ENCODE data around the gene MS4A18.

MS4A18 gene

GRCh38 chr11:60769273-60769672, 44.8 kb downstream of the MS4A18 start:
- no peak for DNase-seq

GRCh38 chr11:60769811-60770210, 45.3 kb downstream of the MS4A18 start:
- DNase-seq = no peak

- DNase-seq = no peak
Observed at GRCh38 chr11:60771146-60771545, 46.6 kb downstream of the MS4A18 start.

GRCh38 chr11:60771879-60772525, 47.5 kb downstream of the MS4A18 start:
- no peak for DNase-seq

- DNase-seq = no peak
Observed at GRCh38 chr11:60772666-60773065, 48.1 kb downstream of the MS4A18 start.

- DNase-seq = no peak
Observed at GRCh38 chr11:60774726-60775125, 50.2 kb downstream of the MS4A18 start.

GRCh38 chr11:60775420-60775961, 51.0 kb downstream of the MS4A18 start:
- peak; percentile 82 for DNase-seq

GRCh38 chr11:60776167-60776566, 51.6 kb downstream of the MS4A18 start:
- no peak for DNase-seq

GRCh38 chr11:60777106-60777505, 52.6 kb downstream of the MS4A18 start:
- DNase-seq = no peak

- no peak for DNase-seq
Observed at GRCh38 chr11:60777572-60777971, 53.1 kb downstream of the MS4A18 start.

GRCh38 chr11:60780065-60780464, 55.5 kb downstream of the MS4A18 start:
- DNase-seq = no peak

- no peak for DNase-seq
Observed at GRCh38 chr11:60780774-60781173, 56.3 kb downstream of the MS4A18 start.

- DNase-seq = no peak
Observed at GRCh38 chr11:60781286-60781980, 56.9 kb downstream of the MS4A18 start.

- no peak for DNase-seq
Observed at GRCh38 chr11:60781981-60782316, 57.4 kb downstream of the MS4A18 start.

- DNase-seq = no peak
Observed at GRCh38 chr11:60782393-60783140, 58.0 kb downstream of the MS4A18 start.

- no peak for DNase-seq
Observed at GRCh38 chr11:60783141-60783484, 58.6 kb downstream of the MS4A18 start.

- DNase-seq = no peak
Observed at GRCh38 chr11:60783911-60784310, 59.4 kb downstream of the MS4A18 start.

- no peak for DNase-seq
Observed at GRCh38 chr11:60785136-60785535, 60.6 kb downstream of the MS4A18 start, which contains the start of gene MS4A10. Gene MS4A10 (plus strand): TSS chr11:60785333. CDS start chr11:60790336, 5,003 bp downstream.

- DNase-seq = no peak
Observed at GRCh38 chr11:60785806-60786361, 61.4 kb downstream of the MS4A18 start.

GRCh38 chr11:60786811-60787567, 62.5 kb downstream of the MS4A18 start:
- no peak for DNase-seq

- no peak for DNase-seq
Observed at GRCh38 chr11:60788401-60789125, 64.0 kb downstream of the MS4A18 start.

GRCh38 chr11:60790726-60791125, 66.2 kb downstream of the MS4A18 start:
- no peak for DNase-seq

All from GDM1 (cell line).